Mesendoderm (in vitro differentiated cells): ENCODE data around the gene ASNSD1.
"Not testable (repeated sequence)": the region's sequence is repeated elsewhere in the genome, so short reads cannot be mapped to it uniquely, and the experiment has no call there.

ENCODE experiments used
- DNase-seq: peaks from one replicate; pipeline ENCODE4 v3.0.0; 2013
- H2AK5ac ChIP-seq: 2 replicates; pipeline ENCODE4 v1.6.1; 2013; ENCODE audit warnings: low read length, inconsistent platforms
- H2BK120ac ChIP-seq: 2 replicates; pipeline ENCODE4 v1.6.1; 2013; ENCODE audit warnings: low read depth, mild to moderate bottlenecking, low read length, moderate library complexity, mixed read lengths
- H2BK15ac ChIP-seq: replicated peaks from 2 replicates; pipeline ENCODE4 v1.6.1; 2013; ENCODE audit warnings: low read depth, mild to moderate bottlenecking, moderate library complexity
- H2BK5ac ChIP-seq: 2 replicates; pipeline ENCODE4 v1.6.1; 2013; ENCODE audit warnings: low read length, inconsistent platforms
- H3K18ac ChIP-seq: 2 replicates; pipeline ENCODE4 v1.6.1; 2013; ENCODE audit warnings: mild to moderate bottlenecking, low read length, mixed read lengths
- H3K23ac ChIP-seq: one replicate; pipeline ENCODE4 v1.6.1; 2013; ENCODE audit warnings: low read length
- H3K27ac ChIP-seq: 2 replicates; pipeline ENCODE4 v1.5.1; 2013; ENCODE audit warnings: low read depth, mild to moderate bottlenecking, inconsistent platforms, low read length, moderate library complexity
- H3K27me3 ChIP-seq: 2 replicates; pipeline ENCODE4 v1.6.1; 2013; ENCODE audit warnings: low read length, control low read depth, mild to moderate bottlenecking, inconsistent platforms; ENCODE audit not compliant: insufficient read depth, poor library complexity
- H3K36me3 ChIP-seq: 2 replicates; pipeline ENCODE4 v1.6.1; 2013; ENCODE audit warnings: low read length, inconsistent platforms; ENCODE audit not compliant: control insufficient read depth, insufficient read depth
- H3K4ac ChIP-seq: one replicate; pipeline ENCODE4 v1.6.1; 2013; ENCODE audit warnings: low read depth, mild to moderate bottlenecking, low read length, moderate library complexity
- H3K4me1 ChIP-seq: 2 replicates; pipeline ENCODE4 v1.6.1; 2013; ENCODE audit warnings: low read depth, low read length, inconsistent platforms; ENCODE audit not compliant: control insufficient read depth
- H3K4me2 ChIP-seq: 2 replicates; pipeline ENCODE4 v1.6.1; 2013; ENCODE audit warnings: low read length
- H3K4me3 ChIP-seq: 2 replicates; pipeline ENCODE4 v1.5.1; 2013; ENCODE audit warnings: mild to moderate bottlenecking, low read length
- H3K56ac ChIP-seq: one replicate; pipeline ENCODE4 v1.6.1; 2013; ENCODE audit warnings: low read length
- H3K79me1 ChIP-seq: 2 replicates; pipeline ENCODE4 v1.6.1; 2013; ENCODE audit warnings: low read length, inconsistent platforms
- H3K79me2 ChIP-seq: 2 replicates; pipeline ENCODE4 v1.6.1; 2013; ENCODE audit warnings: mild to moderate bottlenecking, low read length; ENCODE audit not compliant: control insufficient read depth, insufficient read depth
- H3K9ac ChIP-seq: 2 replicates; pipeline ENCODE4 v1.6.1; 2013; ENCODE audit warnings: low read length, inconsistent platforms
- H4K5ac ChIP-seq: one replicate; pipeline ENCODE4 v1.6.1; 2013; ENCODE audit warnings: low read length
- H4K8ac ChIP-seq: one replicate; pipeline ENCODE4 v1.6.1; 2013; ENCODE audit warnings: low read depth, mild to moderate bottlenecking, control low read depth, low read length, moderate library complexity
- whole genome bisulfite sequencing: extraction: QIAGEN DNeasy Blood & Tissue Kit; methylation state at CpG from one replicate; pipeline ENCODE4 v1.1.7; 2013; ENCODE audit warnings: low lambda C conversion rate, missing lambda C conversion rate; ENCODE audit not compliant: insufficient coverage; ENCODE audit errors: extremely low coverage; 5-methylcytosine and 5-hydroxymethylcytosine counted together

The ASNSD1 gene

DNA sequence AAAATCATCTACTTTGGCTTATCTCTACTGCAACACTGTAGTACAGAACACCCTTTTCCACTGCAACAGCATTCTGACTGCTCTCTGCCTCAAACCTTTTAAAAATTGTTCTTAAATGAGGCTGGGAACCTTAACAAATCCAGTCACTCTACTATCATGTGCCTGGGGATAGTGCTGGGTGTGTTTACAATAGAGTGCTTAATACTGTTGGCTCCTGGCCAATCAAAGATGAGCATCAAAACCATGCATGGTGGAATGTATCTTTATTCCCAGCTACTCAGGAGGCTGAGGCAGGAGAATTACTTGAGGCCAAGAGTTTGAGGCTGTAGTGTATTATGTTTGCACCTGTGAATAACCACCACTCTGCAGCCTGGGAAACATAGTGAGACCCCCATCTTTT is 20.6 kb downstream of the ASNSD1 start:
- H3K9ac ChIP-seq = no peak overlapping the region
- no peak overlapping the region for H3K27ac ChIP-seq
- H3K56ac ChIP-seq = no peak overlapping the region
- H3K4me1 ChIP-seq = no peaks in the 10 kb centered on the region
- no peaks in the 10 kb centered on the region for H3K27me3 ChIP-seq
- H2BK15ac ChIP-seq = no peak overlapping the region
- no peaks in the 10 kb centered on the region for H3K36me3 ChIP-seq
- H3K18ac ChIP-seq = no peak overlapping the region
- no peak overlapping the region for H2BK120ac ChIP-seq
- H2BK5ac ChIP-seq = no peak overlapping the region
- H3K79me1 ChIP-seq = no peaks in the 10 kb centered on the region
- H3K4me2 ChIP-seq = no peak overlapping the region
- H2AK5ac ChIP-seq = no peak overlapping the region
- no peaks in the 10 kb centered on the region for H3K79me2 ChIP-seq
- DNase-seq = no peak
- no peak overlapping the region for H3K4me3 ChIP-seq
- no peak overlapping the region for H3K23ac ChIP-seq
- no peak overlapping the region for H4K8ac ChIP-seq
- H4K5ac ChIP-seq = no peak overlapping the region
- no peak overlapping the region for H3K4ac ChIP-seq

- H3K27ac ChIP-seq = no peak overlapping the region
- no peak overlapping the region for H2BK5ac ChIP-seq
- no peak overlapping the region for H2BK15ac ChIP-seq
- H2BK120ac ChIP-seq = no peak overlapping the region
- no peaks in the 10 kb centered on the region for H3K27me3 ChIP-seq
- no peak overlapping the region for H3K56ac ChIP-seq
- no peak for DNase-seq
- no peak overlapping the region for H4K5ac ChIP-seq
- WGBS = no CpG with 5 or more reads among the region's 1 CpG
- H3K4me2 ChIP-seq = no peak overlapping the region
- no peak overlapping the region for H3K4me3 ChIP-seq
- H3K79me2 ChIP-seq = no peaks in the 10 kb centered on the region
- no peak overlapping the region for H3K23ac ChIP-seq
- no peak overlapping the region for H2AK5ac ChIP-seq
- no peak overlapping the region for H3K9ac ChIP-seq
- no peaks in the 10 kb centered on the region for H3K36me3 ChIP-seq
- no peak overlapping the region for H3K4ac ChIP-seq
- H3K18ac ChIP-seq = no peak overlapping the region
- no peaks in the 10 kb centered on the region for H3K4me1 ChIP-seq
- H3K79me1 ChIP-seq = no peaks in the 10 kb centered on the region
- no peak overlapping the region for H4K8ac ChIP-seq
Measured at GRCh38 chr2:189683348-189683747, 22.1 kb downstream of the ASNSD1 start.

GRCh38 chr2:189684811-189685210 is 23.6 kb downstream of the ASNSD1 start:
- H4K5ac ChIP-seq = no peak overlapping the region
- no peak overlapping the region for H3K27ac ChIP-seq
- no peak overlapping the region for H2BK120ac ChIP-seq
- no peak overlapping the region for H3K4me2 ChIP-seq
- H4K8ac ChIP-seq = no peak overlapping the region
- no peak overlapping the region for H3K56ac ChIP-seq
- no peaks in the 10 kb centered on the region for H3K79me2 ChIP-seq
- H3K18ac ChIP-seq = no peak overlapping the region
- no peak overlapping the region for H2AK5ac ChIP-seq
- DNase-seq = no peak
- no peaks in the 10 kb centered on the region for H3K27me3 ChIP-seq
- H3K23ac ChIP-seq = no peak overlapping the region
- no CpG with 5 or more reads among the region's 1 CpG for WGBS
- no peaks in the 10 kb centered on the region for H3K79me1 ChIP-seq
- no peak overlapping the region for H3K4ac ChIP-seq
- H2BK5ac ChIP-seq = no peak overlapping the region
- no peak overlapping the region for H3K9ac ChIP-seq
- no peaks in the 10 kb centered on the region for H3K36me3 ChIP-seq
- no peaks in the 10 kb centered on the region for H3K4me1 ChIP-seq
- no peak overlapping the region for H3K4me3 ChIP-seq
- no peak overlapping the region for H2BK15ac ChIP-seq

DNA sequence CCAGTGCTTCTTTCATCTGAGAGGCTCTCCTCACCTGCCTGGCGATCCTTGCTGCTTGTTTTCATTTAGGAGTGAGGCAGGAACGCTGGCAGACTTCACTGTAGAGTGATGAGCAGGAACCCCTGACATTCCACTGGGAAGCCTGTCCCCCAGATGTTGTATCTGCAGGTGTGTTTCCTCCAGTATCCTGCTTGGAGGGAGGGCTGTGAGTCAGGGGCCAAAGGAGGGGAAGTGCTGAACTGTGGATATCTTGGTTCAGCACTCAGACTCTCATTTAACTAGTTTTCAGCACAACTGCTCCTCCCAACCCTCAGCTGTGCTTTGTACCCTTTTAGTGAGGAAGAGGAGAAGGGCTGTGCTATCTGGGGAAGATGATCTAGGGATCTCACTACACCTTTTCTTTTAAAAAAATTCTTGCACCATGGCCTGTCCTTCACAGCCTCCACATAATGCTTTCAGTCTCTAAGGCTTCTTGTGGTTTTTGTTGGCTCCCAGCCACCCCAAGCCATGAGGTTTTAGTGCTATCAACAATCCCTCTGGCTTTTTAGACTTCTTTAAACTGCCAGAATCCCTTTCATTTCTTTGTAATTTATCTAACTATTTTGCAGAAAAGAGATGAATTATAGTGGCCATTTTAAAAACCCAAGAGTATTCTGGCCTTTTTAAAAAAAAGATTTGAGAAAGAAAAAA is 24.4 kb downstream of the ASNSD1 start:
- Histone ChIP-seq H2BK5ac (no peak overlapping the region), H2AK5ac (no peak overlapping the region), H3K36me3 (no peaks in the 10 kb centered on the region), H3K4me1 (no peaks in the 10 kb centered on the region), H3K27me3 (no peaks in the 10 kb centered on the region), H3K56ac (no peak overlapping the region), H3K18ac (no peak overlapping the region), H3K79me2 (no peaks in the 10 kb centered on the region), H2BK15ac (no peak overlapping the region), H3K9ac (no peak overlapping the region), H2BK120ac (no peak overlapping the region), H3K27ac (no peak overlapping the region), H3K4me2 (no peak overlapping the region), H3K4me3 (no peak overlapping the region), H3K4ac (no peak overlapping the region), H3K23ac (no peak overlapping the region), H4K5ac (no peak overlapping the region), H3K79me1 (no peaks in the 10 kb centered on the region), H4K8ac (no peak overlapping the region)
- no peak for DNase-seq
- no CpG with 5 or more reads among the region's 2 CpGs for WGBS

DNA sequence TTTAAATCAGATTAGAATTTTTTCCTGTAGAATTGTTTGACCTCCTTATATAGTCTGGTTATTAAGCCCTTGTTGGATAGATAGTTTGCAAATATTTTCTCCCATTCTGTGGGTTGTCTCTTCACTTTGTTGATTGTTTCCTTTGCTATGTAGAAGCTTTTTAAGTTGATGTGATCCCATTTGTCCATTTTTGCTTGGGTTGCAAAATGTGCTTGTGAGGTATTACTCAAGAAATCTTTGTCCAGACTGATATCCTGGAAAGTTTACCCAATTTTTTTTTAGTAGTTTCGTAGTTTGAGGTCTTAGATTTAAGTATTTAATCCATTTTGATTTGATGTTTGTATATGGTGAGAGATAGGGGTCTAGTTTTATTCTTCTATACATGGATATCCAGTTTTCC is 26.5 kb downstream of the ASNSD1 start:
- not testable (repeated sequence) for H2BK5ac ChIP-seq, H2AK5ac ChIP-seq, H3K4me3 ChIP-seq, H3K36me3 ChIP-seq, H3K27me3 ChIP-seq, H3K23ac ChIP-seq, H3K4me1 ChIP-seq, H3K56ac ChIP-seq, H4K5ac ChIP-seq, H3K79me1 ChIP-seq, H2BK15ac ChIP-seq, H3K27ac ChIP-seq, H2BK120ac ChIP-seq, H3K79me2 ChIP-seq, H3K18ac ChIP-seq, H3K4me2 ChIP-seq, H4K8ac ChIP-seq, H3K9ac ChIP-seq, DNase-seq, H3K4ac ChIP-seq
- WGBS = no CpG with 5 or more reads among the region's 1 CpG

DNA sequence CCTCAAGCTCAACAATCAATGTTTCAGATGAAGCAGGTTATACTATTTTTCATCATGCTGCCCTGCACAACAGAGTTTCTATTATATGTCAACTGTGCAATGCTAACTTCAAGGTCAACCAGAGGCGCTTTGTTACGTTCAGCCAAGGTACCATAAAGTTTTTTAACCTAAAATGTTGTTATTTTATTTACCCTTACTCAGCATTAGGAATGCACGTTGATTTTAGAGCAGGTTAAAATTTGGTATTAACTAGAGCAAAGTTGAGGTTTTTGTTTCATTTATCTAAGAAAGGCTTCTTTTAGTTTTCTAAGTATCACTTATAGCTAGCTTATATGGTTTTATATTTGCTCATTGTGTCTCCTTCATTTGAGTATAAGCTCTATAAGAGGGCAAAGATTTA is 35.0 kb downstream of the ASNSD1 start:
- Histone ChIP-seq H2AK5ac (no peak overlapping the region), H3K56ac (no peak overlapping the region), H3K4ac (no peak overlapping the region), H3K4me1 (no peaks in the 10 kb centered on the region), H2BK120ac (no peak overlapping the region), H3K4me3 (no peak overlapping the region), H4K5ac (no peak overlapping the region), H2BK5ac (no peak overlapping the region), H2BK15ac (no peak overlapping the region), H3K79me2 (no peaks in the 10 kb centered on the region), H3K79me1 (no peaks in the 10 kb centered on the region), H4K8ac (no peak overlapping the region), H3K27me3 (no peaks in the 10 kb centered on the region), H3K23ac (no peak overlapping the region), H3K36me3 (no peaks in the 10 kb centered on the region), H3K27ac (no peak overlapping the region), H3K4me2 (no peak overlapping the region), H3K9ac (no peak overlapping the region), H3K18ac (no peak overlapping the region)
- DNase-seq = no peak
- no CpG with 5 or more reads among the region's 3 CpGs for WGBS
